ENCODE data around the gene DCUN1D5. TPM values are rescaled to one million over a fixed set of nuclear protein-coding genes. Genes with fewer than 3 reads are reported as not detected.
A peak's percentile ranks its signal among the peaks of the same experiment; 100 is the strongest.

Gene DCUN1D5
- total RNA-seq (10 to 100 TPM; 13.1 to 19.2 (median 15.6) TPM), total RNA-seq (19.0 to 137 (median 23.7) reads per million in 29 experiments)
- total RNA-seq (2013), result 17.8 TPM

GRCh38 chr11:103091801-103092524 lies at the start of gene DCUN1D5:
TSS of gene DCUN1D5 (minus strand) at chr11:103092160. CDS start at chr11:103091872, 288 bp downstream.
- ChIA-PET CTCF (interaction anchor here (0.6 to 1.6 kb wide), 6 partner anchors 9 to 621 kb away, joined by 4 to 17 read pairs (median 5); partner anchors contain the start of gene DYNC2H1 (in 2 of the 2)), POLR2A (interaction anchor here (0.5 to 3.7 kb wide), 9 partner anchors 8 to 616 kb away, joined by 3 to 20 read pairs (median 3); partner anchors contain the start of gene DYNC2H1 (in 2 of the 2))
- WGBS (ENCODE audit: insufficient coverage), result under 1% methylated on average over 52 of the region's 54 CpGs
- H3K27ac Mint-ChIP-seq, result peak within 1 kb of the TSS; percentile 87 to 92
- peak within 1 kb of the TSS; percentile 82 to 96 (median 89) for H3K4me3 Mint-ChIP-seq
- H3K4me1 Mint-ChIP-seq, result peaks cover 29 to 37% (median 33%) of the 10 kb centered on the region in 3 donors
- H3K36me3 Mint-ChIP-seq, result peaks cover 12% of the 10 kb centered on the region
- Histone ChIP-seq H3K4me3 (ENCODE audit: control insufficient read depth in 1 of 2, extremely low read depth in 1 of 2, low read length in 1 of 2) (peak within 1 kb of the TSS; percentile 67 to 70), H3K27me3 (replicated peaks in 1 of 2; ENCODE audit: control insufficient read depth in 2 of 2, extremely low read depth in 1 of 2, insufficient read depth in 2 of 2, low read length in 1 of 2) (peaks cover 2 to 12% of the 10 kb centered on the region in 2 experiments), H3K27ac (ENCODE audit: low read length) (peak within 1 kb of the TSS; percentile 86), H3K36me3 (ENCODE audit: control insufficient read depth in 2 of 2, extremely low read depth in 1 of 2, insufficient read depth in 1 of 2, low read length in 1 of 2) (peaks cover 0 to 6% of the 10 kb centered on the region in 2 donors), H3K9me3 (peaks cover 2% of the 10 kb centered on the region), H3K4me1 (ENCODE audit: control insufficient read depth in 1 of 2, extremely low read depth in 1 of 2, insufficient read depth in 2 of 2, low read length in 2 of 2) (peaks cover 13 to 16% of the 10 kb centered on the region in 2 experiments)
- ATAC-seq (replicated peaks in 1 of 4) (peak; percentile 97 to 98 (median 98)), DNase-seq (peak; percentile 86 to 96 (median 92))
- peaks cover 13 to 32% of the 10 kb centered on the region in 2 donors for H3K27me3 Mint-ChIP-seq
- H3K9me3 Mint-ChIP-seq, result peaks cover 0 to 5% (median 0%) of the 10 kb centered on the region in 3 donors

DNA sequence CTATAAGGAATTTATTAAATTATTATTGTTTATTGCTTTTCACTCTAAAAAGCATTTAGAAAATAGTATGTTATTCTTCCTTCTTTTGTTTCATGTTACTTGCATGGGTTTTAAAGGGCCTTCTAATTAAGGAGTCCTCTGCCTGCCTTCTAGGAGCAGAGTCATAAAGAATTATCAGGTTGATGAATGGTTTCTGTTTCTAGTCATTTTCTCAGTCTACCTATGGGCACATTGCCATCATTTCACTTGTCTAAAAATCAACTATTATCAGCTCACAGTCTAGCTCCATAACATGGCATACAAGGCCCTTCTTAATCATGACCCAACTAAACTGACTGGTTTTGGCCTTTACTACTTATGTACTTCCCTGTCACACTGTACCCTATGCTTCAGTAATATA lies 33.5 kb upstream of the DCUN1D5 start:
- POLR2A ChIA-PET, result no interaction called here
- ATAC-seq (replicated peaks in 1 of 4), result no peak
- H3K36me3 ChIP-seq (ENCODE audit: control insufficient read depth in 2 of 2, extremely low read depth in 1 of 2, insufficient read depth in 1 of 2, low read length in 1 of 2), result no peaks in the 10 kb centered on the region
- no peaks in the 10 kb centered on the region for H3K9me3 Mint-ChIP-seq
- H3K27me3 ChIP-seq (replicated peaks in 1 of 2; ENCODE audit: control insufficient read depth in 2 of 2, extremely low read depth in 1 of 2, insufficient read depth in 2 of 2, low read length in 1 of 2), result no peaks in the 10 kb centered on the region
- no peaks in the 10 kb centered on the region for H3K27me3 Mint-ChIP-seq
- peaks cover 9% of the 10 kb centered on the region for H3K36me3 Mint-ChIP-seq
- H3K4me3 ChIP-seq (ENCODE audit: control insufficient read depth in 1 of 2, extremely low read depth in 1 of 2, low read length in 1 of 2), result no peak overlapping the region
- CTCF ChIA-PET, result interaction anchor here (0.6 to 1.2 kb wide), 2 partner anchors 16 to 555 kb away, joined by 4 to 5 read pairs; partner anchors contain the start of gene DYNC2H1 (in 1 of the 2)
- H3K4me3 Mint-ChIP-seq, result no peak overlapping the region
- no peaks in the 10 kb centered on the region for H3K4me1 ChIP-seq (ENCODE audit: control insufficient read depth in 1 of 2, extremely low read depth in 1 of 2, insufficient read depth in 2 of 2, low read length in 2 of 2)
- no peak overlapping the region for H3K27ac Mint-ChIP-seq
- no peak for DNase-seq
- H3K9me3 ChIP-seq, result no peaks in the 10 kb centered on the region
- no peaks in the 10 kb centered on the region for H3K4me1 Mint-ChIP-seq
- H3K27ac ChIP-seq (ENCODE audit: low read length), result no peak overlapping the region

- Mint-ChIP-seq H3K36me3 (peaks cover 15% of the 10 kb centered on the region), H3K4me3 (no peak overlapping the region), H3K9me3 (no peaks in the 10 kb centered on the region), H3K27ac (no peak overlapping the region), H3K4me1 (peaks cover 2 to 9% (median 4%) of the 10 kb centered on the region in 3 donors), H3K27me3 (peaks cover 0 to 2% of the 10 kb centered on the region in 2 donors)
- Histone ChIP-seq H3K27ac (ENCODE audit: low read length) (no peak overlapping the region), H3K36me3 (ENCODE audit: control insufficient read depth in 2 of 2, extremely low read depth in 1 of 2, insufficient read depth in 1 of 2, low read length in 1 of 2) (no peaks in the 10 kb centered on the region), H3K27me3 (replicated peaks in 1 of 2; ENCODE audit: control insufficient read depth in 2 of 2, extremely low read depth in 1 of 2, insufficient read depth in 2 of 2, low read length in 1 of 2) (no peaks in the 10 kb centered on the region), H3K4me1 (ENCODE audit: control insufficient read depth in 1 of 2, extremely low read depth in 1 of 2, insufficient read depth in 2 of 2, low read length in 2 of 2) (peaks cover 0 to 3% of the 10 kb centered on the region in 2 experiments), H3K9me3 (no peaks in the 10 kb centered on the region), H3K4me3 (ENCODE audit: control insufficient read depth in 1 of 2, extremely low read depth in 1 of 2, low read length in 1 of 2) (no peak overlapping the region)
- no CpG with 5 or more reads among the region's 4 CpGs for WGBS (ENCODE audit: insufficient coverage)
- no peak for DNase-seq
- ChIA-PET CTCF (no interaction called here), POLR2A (no interaction called here)
- no peak for ATAC-seq (replicated peaks in 1 of 4)
These were observed 22.9 kb upstream of the DCUN1D5 start for GRCh38 chr11:103114836-103115235.

DNA sequence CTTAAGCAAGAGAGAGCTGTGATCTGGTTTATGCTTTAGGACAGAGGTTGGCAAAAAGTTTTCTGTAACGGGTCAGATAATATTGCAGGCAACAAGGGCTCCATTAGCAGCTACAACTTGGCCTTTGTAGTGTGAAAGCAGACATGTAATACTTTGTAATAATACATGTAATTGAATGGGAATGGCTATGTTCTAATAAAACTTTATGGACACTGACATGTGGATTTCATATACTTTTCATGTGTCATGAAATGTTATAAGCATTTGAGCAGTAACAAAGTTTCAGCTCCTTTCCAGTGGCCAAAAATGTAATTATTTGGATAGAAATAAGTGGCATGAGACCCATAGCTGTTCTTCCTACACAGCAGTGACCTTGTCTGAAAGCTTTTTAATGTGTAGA lies 20.4 kb upstream of the DCUN1D5 start:
- H3K9me3 ChIP-seq, result no peaks in the 10 kb centered on the region
- ATAC-seq (replicated peaks in 1 of 4) (no peak), DNase-seq (no peak)
- Mint-ChIP-seq H3K4me3 (no peak overlapping the region), H3K9me3 (no peaks in the 10 kb centered on the region), H3K4me1 (peaks cover 14 to 19% (median 14%) of the 10 kb centered on the region in 3 donors), H3K27me3 (peaks cover 0 to 2% of the 10 kb centered on the region in 2 donors), H3K36me3 (peaks cover 11% of the 10 kb centered on the region), H3K27ac (no peak overlapping the region)
- H3K27me3 ChIP-seq (replicated peaks in 1 of 2; ENCODE audit: control insufficient read depth in 2 of 2, extremely low read depth in 1 of 2, insufficient read depth in 2 of 2, low read length in 1 of 2), result no peaks in the 10 kb centered on the region
- no peak overlapping the region for H3K4me3 ChIP-seq (ENCODE audit: control insufficient read depth in 1 of 2, extremely low read depth in 1 of 2, low read length in 1 of 2)
- no CpG with 5 or more reads among the region's 1 CpG for WGBS (ENCODE audit: insufficient coverage)
- H3K36me3 ChIP-seq (ENCODE audit: control insufficient read depth in 2 of 2, extremely low read depth in 1 of 2, insufficient read depth in 1 of 2, low read length in 1 of 2), result no peaks in the 10 kb centered on the region
- peaks cover 8 to 10% of the 10 kb centered on the region in 2 experiments for H3K4me1 ChIP-seq (ENCODE audit: control insufficient read depth in 1 of 2, extremely low read depth in 1 of 2, insufficient read depth in 2 of 2, low read length in 2 of 2)
- ChIA-PET CTCF (interaction anchor here (0.6 to 0.8 kb wide), 2 partner anchors 77 to 825 kb away, joined by 3 to 4 read pairs; no protein-coding TSS in a partner anchor), POLR2A (interaction anchor here in 1 of 2 donors (1.2 kb wide), 1 partner anchor 20 kb away, joined by 3 read pairs; the partner anchor contains the start of gene DCUN1D5)
- no peak overlapping the region for H3K27ac ChIP-seq (ENCODE audit: low read length)

DNA sequence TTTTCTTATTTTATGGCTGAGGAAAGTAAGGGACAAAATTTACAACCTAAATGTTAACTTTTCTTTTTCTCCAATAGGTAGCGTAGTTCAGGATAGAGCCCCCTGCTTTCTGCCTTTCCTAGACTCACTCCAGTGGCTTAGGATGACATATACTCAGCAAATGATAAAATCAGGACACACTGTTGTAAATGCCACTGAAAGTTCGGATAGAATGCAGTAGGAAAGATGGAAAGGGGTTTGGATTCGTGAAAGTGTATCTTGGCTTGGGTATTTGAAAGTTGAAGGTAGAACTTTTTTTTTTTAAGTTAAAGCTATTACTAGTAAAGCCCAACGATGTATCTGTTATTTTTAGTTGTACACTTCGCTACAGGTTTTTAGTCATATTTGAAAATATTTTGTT lies 19.4 kb upstream of the DCUN1D5 start:
- Histone ChIP-seq H3K27me3 (replicated peaks in 1 of 2; ENCODE audit: control insufficient read depth in 2 of 2, extremely low read depth in 1 of 2, insufficient read depth in 2 of 2, low read length in 1 of 2) (no peaks in the 10 kb centered on the region), H3K9me3 (no peaks in the 10 kb centered on the region), H3K36me3 (ENCODE audit: control insufficient read depth in 2 of 2, extremely low read depth in 1 of 2, insufficient read depth in 1 of 2, low read length in 1 of 2) (no peaks in the 10 kb centered on the region), H3K4me1 (ENCODE audit: control insufficient read depth in 1 of 2, extremely low read depth in 1 of 2, insufficient read depth in 2 of 2, low read length in 2 of 2) (peaks cover 8 to 10% of the 10 kb centered on the region in 2 experiments), H3K27ac (ENCODE audit: low read length) (no peak overlapping the region), H3K4me3 (ENCODE audit: control insufficient read depth in 1 of 2, extremely low read depth in 1 of 2, low read length in 1 of 2) (no peak overlapping the region)
- Mint-ChIP-seq H3K4me1 (peaks cover 14 to 19% (median 14%) of the 10 kb centered on the region in 3 donors), H3K27ac (no peak overlapping the region), H3K36me3 (peaks cover 11% of the 10 kb centered on the region), H3K4me3 (no peak overlapping the region), H3K27me3 (peaks cover 0 to 2% of the 10 kb centered on the region in 2 donors), H3K9me3 (no peaks in the 10 kb centered on the region)
- CTCF ChIA-PET, result no interaction called here
- POLR2A ChIA-PET, result interaction anchor here in 1 of 2 donors (0.6 kb wide), 1 partner anchor 46 kb away, joined by 7 read pairs; no protein-coding TSS in a partner anchor
- WGBS (ENCODE audit: insufficient coverage), result 85% methylated on average over 2 of the region's 5 CpGs
- ATAC-seq (replicated peaks in 1 of 4) (no peak), DNase-seq (no peak)

DNA sequence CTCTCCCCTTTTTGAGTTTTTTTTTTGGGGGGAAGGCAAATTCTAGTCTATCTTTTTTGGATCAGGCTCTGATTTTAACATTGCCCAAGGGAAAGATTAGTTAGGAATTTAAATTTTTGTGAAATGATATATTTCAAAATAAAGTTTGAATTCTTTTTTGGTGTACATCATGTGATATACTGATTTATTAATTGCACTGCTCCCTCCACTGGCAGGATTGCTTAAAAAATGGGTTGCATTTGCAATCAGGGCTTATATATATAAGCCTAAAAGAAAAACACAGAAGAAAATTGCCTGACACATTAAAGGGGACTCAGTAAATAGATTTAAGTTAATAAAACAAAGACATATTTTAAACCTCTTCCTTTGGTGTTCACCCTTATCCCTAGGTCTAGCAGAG lies 18.4 kb upstream of the DCUN1D5 start:
- Mint-ChIP-seq H3K4me1 (peaks cover 14 to 19% (median 14%) of the 10 kb centered on the region in 3 donors), H3K27me3 (peaks cover 0 to 2% of the 10 kb centered on the region in 2 donors), H3K36me3 (peaks cover 11% of the 10 kb centered on the region), H3K27ac (no peak overlapping the region), H3K9me3 (no peaks in the 10 kb centered on the region), H3K4me3 (peak overlapping the region; percentile 89 to 93 (median 91))
- Histone ChIP-seq H3K4me3 (ENCODE audit: control insufficient read depth in 1 of 2, extremely low read depth in 1 of 2, low read length in 1 of 2) (no peak overlapping the region), H3K27ac (ENCODE audit: low read length) (no peak overlapping the region), H3K4me1 (ENCODE audit: control insufficient read depth in 1 of 2, extremely low read depth in 1 of 2, insufficient read depth in 2 of 2, low read length in 2 of 2) (peaks cover 8 to 10% of the 10 kb centered on the region in 2 experiments), H3K9me3 (no peaks in the 10 kb centered on the region), H3K27me3 (replicated peaks in 1 of 2; ENCODE audit: control insufficient read depth in 2 of 2, extremely low read depth in 1 of 2, insufficient read depth in 2 of 2, low read length in 1 of 2) (no peaks in the 10 kb centered on the region), H3K36me3 (ENCODE audit: control insufficient read depth in 2 of 2, extremely low read depth in 1 of 2, insufficient read depth in 1 of 2, low read length in 1 of 2) (no peaks in the 10 kb centered on the region)
- CTCF ChIA-PET, result interaction anchor here in 1 of 2 donors (0.5 kb wide), 1 partner anchor 200 kb away, joined by 4 read pairs; no protein-coding TSS in a partner anchor
- ATAC-seq (replicated peaks in 1 of 4) (no peak), DNase-seq (peak in 1 of 35 experiments; percentile 19)
- POLR2A ChIA-PET, result no interaction called here
